ENCODE data around the gene ALKBH2. TPM values are rescaled to one million over a fixed set of nuclear protein-coding genes. Genes with fewer than 3 reads are reported as not detected.

The ALKBH2 gene
- 18.0 and 23.7 TPM in 2 replicates for total RNA-seq

GRCh38 chr12:109093022-109093918 lies at the start of gene ALKBH2:
Gene ALKBH2 (minus strand): TSS chr12:109093472. CDS start chr12:109092786, 686 bp downstream.

GRCh38 chr12:109115758-109116610 lies 22.7 kb upstream of the ALKBH2 start, which contains the start of gene ACACB:
Gene ACACB (plus strand): TSS chr12:109116587. CDS start chr12:109139406, 22,819 bp downstream.

GRCh38 chr12:109097435-109098182 lies 4.3 kb upstream of the ALKBH2 start, which contains the start of gene UNG:
Gene UNG (plus strand): TSS chr12:109097597. CDS start chr12:109097680, 83 bp downstream.

GRCh38 chr12:109052414-109053323 lies 40.6 kb downstream of the ALKBH2 start, which contains the start of gene USP30:
Gene USP30 (plus strand): TSS chr12:109052576. CDS start chr12:109052679, 103 bp downstream.

Other genes with a start within 250 kb of the ALKBH2 start
- 19.7 and 22.7 TPM in 2 replicates for gene SSH1, start 235.9 kb downstream of the ALKBH2 start, total RNA-seq
- not detected in 2 replicates for gene DAO, start 213.4 kb downstream of the ALKBH2 start, total RNA-seq
- gene SVOP, start 72.4 kb downstream of the ALKBH2 start, total RNA-seq, result not detected in 2 replicates
- gene USP30, start 40.9 kb downstream of the ALKBH2 start, total RNA-seq, result 11.1 and 12.1 TPM in 2 replicates
- gene UNG, start 4.1 kb upstream of the ALKBH2 start, total RNA-seq, result 29.6 and 30.3 TPM in 2 replicates
- 2.6 and 3.4 TPM in 2 replicates for gene ACACB, start 23.1 kb upstream of the ALKBH2 start, total RNA-seq
- gene FOXN4, start 215.8 kb upstream of the ALKBH2 start, total RNA-seq, result not detected in 2 replicates